Activated CD4-positive, alpha-beta T cell treated with anti-CD3 and anti-CD28 coated beads, Interleukin-2, amount 50 U/mL, for 24 hours (primary cell): ENCODE results near the gene BCL2L1.
"Not testable (repeated sequence)": the region's sequence is repeated elsewhere in the genome, so short reads cannot be mapped to it uniquely, and the experiment has no call there.

Experiments
- DNase-seq, 2 donors: peaks; one replicate each; pipeline ENCODE4 v3.0.0-alpha.2; 2020; ENCODE audit warnings: low read depth in 1 of 2, low spot score in 1 of 2

The BCL2L1 gene

GRCh38 chr20:31677553-31678260 lies 45.0 kb downstream of the BCL2L1 start:
- DNase-seq, result no peak

GRCh38 chr20:31676609-31676989 lies 46.1 kb downstream of the BCL2L1 start:
- no peak for DNase-seq

GRCh38 chr20:31675828-31676608 lies 46.6 kb downstream of the BCL2L1 start:
- DNase-seq, result peak in 1 of 2 donors; percentile 49

GRCh38 chr20:31674895-31675827 lies 47.5 kb downstream of the BCL2L1 start:
- DNase-seq, result peak in 1 of 2 donors; percentile 49

GRCh38 chr20:31673943-31674463 lies 48.7 kb downstream of the BCL2L1 start:
- DNase-seq, result no peak

GRCh38 chr20:31673435-31673834 lies 49.2 kb downstream of the BCL2L1 start:
- no peak for DNase-seq

- DNase-seq, result no peak
Observed at GRCh38 chr20:31671324-31671723, 51.3 kb downstream of the BCL2L1 start.

- no peak for DNase-seq
Observed at GRCh38 chr20:31670371-31671228, 52.1 kb downstream of the BCL2L1 start.

- no peak for DNase-seq
Observed at GRCh38 chr20:31669876-31670275, 52.8 kb downstream of the BCL2L1 start.

- not testable (repeated sequence) for DNase-seq
Observed at GRCh38 chr20:31668944-31669343, 53.7 kb downstream of the BCL2L1 start.

GRCh38 chr20:31667315-31668285 lies 55.1 kb downstream of the BCL2L1 start:
- DNase-seq, result no peak

- DNase-seq, result no peak
Observed at GRCh38 chr20:31666258-31667042, 56.2 kb downstream of the BCL2L1 start.

- no peak for DNase-seq
Observed at GRCh38 chr20:31665753-31666152, 56.9 kb downstream of the BCL2L1 start.

- no peak for DNase-seq
Observed at GRCh38 chr20:31664696-31665354, 57.8 kb downstream of the BCL2L1 start.

GRCh38 chr20:31663838-31664695 lies 58.6 kb downstream of the BCL2L1 start:
- DNase-seq, result no peak

- no peak for DNase-seq
Observed at GRCh38 chr20:31663524-31663837, 59.2 kb downstream of the BCL2L1 start.

- no peak for DNase-seq
Observed at GRCh38 chr20:31662372-31662854, 60.3 kb downstream of the BCL2L1 start.
